HEK293 (cell line): Measurements from ENCODE around the gene KRT82.

Experiments used
- CTCF ChIA-PET: fragments of 350-600 bp; formaldehyde crosslinking; extraction: SDS; loops from one replicate; lab custom pipeline; 2021; ENCODE audit warnings: antibody characterized with exemption; lab: Yijun Ruan, JAX
- POLR2A ChIA-PET: fragments of 300-600 bp; formaldehyde crosslinking; extraction: SDS; loops from one replicate; lab custom pipeline; 2020; ENCODE audit warnings: antibody characterized with exemption, inconsistent platforms; lab: Yijun Ruan, JAX
- H3K27ac ChIP-seq: fragments of 200-500 bp; sonication (Bioruptor generic); 2 replicates; pipeline ENCODE4 v1.5.1; 2014; ENCODE audit warnings: low read depth, low read length, control low read depth, inconsistent platforms; ENCODE audit errors: extremely low read depth
- H3K36me3 ChIP-seq, 2 experiments: fragments of 200-500 bp in 1 of 2; sonication (Bioruptor generic) in 1 of 2; 1 replicate in 1 of 2; 2 replicates in 1 of 2; pipeline ENCODE4 v1.5.1; 2014 to 2017; ENCODE audit warnings: inconsistent platforms in 2 of 2, low read length in 2 of 2; ENCODE audit not compliant: control insufficient read depth in 2 of 2, insufficient read depth in 1 of 2
- H3K4me1 ChIP-seq: fragments of 200-500 bp; sonication (Bioruptor generic); 2 replicates; pipeline ENCODE4 v1.5.1; 2014; ENCODE audit warnings: mild to moderate bottlenecking, low read length, inconsistent platforms; ENCODE audit not compliant: control insufficient read depth, insufficient read depth
- H3K4me3 ChIP-seq: 2 replicates; pipeline ENCODE4 v1.5.1; 2011; ENCODE audit warnings: low read depth, mild to moderate bottlenecking, control low read depth, low read length, moderate library complexity
- H3K9me3 ChIP-seq: fragments of 200-500 bp; sonication (Bioruptor generic); 2 replicates; pipeline ENCODE4 v1.5.1; 2014; ENCODE audit warnings: low read depth, low read length, inconsistent platforms; ENCODE audit not compliant: control insufficient read depth, insufficient read depth
- CTCF ChIP-seq: fragments of 450-650 bp; formaldehyde crosslinking; IDR thresholded peaks from 2 replicates; pipeline ENCODE4 v1.5.1; 2016; ENCODE audit warnings: missing biosample characterization, missing genetic modification characterization
- GLIS1 ChIP-seq: fragments of 450-650 bp; formaldehyde crosslinking; IDR thresholded peaks from 2 replicates; pipeline ENCODE4 v1.5.1; 2016; ENCODE audit warnings: missing biosample characterization, missing genetic modification characterization
- IKZF3 ChIP-seq: fragments of 450-650 bp; IDR thresholded peaks from 2 replicates; pipeline ENCODE4 v1.5.0; 2018; ENCODE audit warnings: missing biosample characterization, mild to moderate bottlenecking, missing genetic modification characterization, moderate library complexity
- KLF10 ChIP-seq: fragments of 450-650 bp; IDR thresholded peaks from 2 replicates; pipeline ENCODE4 v1.5.1; 2018; ENCODE audit warnings: missing biosample characterization, mild to moderate bottlenecking, missing genetic modification characterization
- RBAK ChIP-seq: fragments of 450-650 bp; formaldehyde crosslinking; IDR thresholded peaks from 2 replicates; pipeline ENCODE4 v1.5.1; 2016; ENCODE audit warnings: missing biosample characterization, missing genetic modification characterization
- SP3 ChIP-seq: fragments of 450-650 bp; formaldehyde crosslinking; IDR thresholded peaks from 2 replicates; pipeline ENCODE4 v1.5.1; 2016; ENCODE audit warnings: missing biosample characterization, missing genetic modification characterization
- TSHZ1 ChIP-seq: fragments of 450-650 bp; formaldehyde crosslinking; IDR thresholded peaks from 2 replicates; pipeline ENCODE4 v1.5.1; 2016; ENCODE audit warnings: missing biosample characterization, missing genetic modification characterization, borderline replicate concordance
- YY1 ChIP-seq: fragments of 450-650 bp; formaldehyde crosslinking; IDR thresholded peaks from 2 replicates; pipeline ENCODE4 v1.5.1; 2018; ENCODE audit warnings: missing biosample characterization, missing genetic modification characterization
- ZBTB26 ChIP-seq: fragments of 450-650 bp; formaldehyde crosslinking; optimal IDR thresholded peaks from 2 replicates; pipeline ENCODE3; 2016; ENCODE audit warnings: missing biosample characterization, mild to moderate bottlenecking, missing genetic modification characterization
- ZNF174 ChIP-seq: fragments of 450-650 bp; formaldehyde crosslinking; IDR thresholded peaks from 2 replicates; pipeline ENCODE4 v1.5.0; 2017; ENCODE audit warnings: missing biosample characterization, mild to moderate bottlenecking, missing genetic modification characterization
- ZNF23 ChIP-seq: fragments of 450-650 bp; formaldehyde crosslinking; IDR thresholded peaks from 2 replicates; pipeline ENCODE4 v1.5.1; 2016; ENCODE audit warnings: missing biosample characterization, missing genetic modification characterization, borderline replicate concordance
- ZNF248 ChIP-seq: fragments of 450-650 bp; formaldehyde crosslinking; IDR thresholded peaks from 2 replicates; pipeline ENCODE4 v1.5.1; 2017; ENCODE audit warnings: missing biosample characterization, missing genetic modification characterization
- ZNF514 ChIP-seq: fragments of 450-650 bp; formaldehyde crosslinking; IDR thresholded peaks from 2 replicates; pipeline ENCODE4 v1.5.1; 2016; ENCODE audit warnings: missing biosample characterization, missing genetic modification characterization
- ZNF624 ChIP-seq: fragments of 450-650 bp; formaldehyde crosslinking; IDR thresholded peaks from 2 replicates; pipeline ENCODE4 v1.5.1; 2017; ENCODE audit warnings: missing biosample characterization, missing genetic modification characterization
- ZNF654 ChIP-seq: fragments of 450-650 bp; formaldehyde crosslinking; IDR thresholded peaks from 2 replicates; pipeline ENCODE4 v1.5.1; 2016; ENCODE audit warnings: low read depth, missing biosample characterization, missing genetic modification characterization
- ZNF658 ChIP-seq: fragments of 450-650 bp; formaldehyde crosslinking; IDR thresholded peaks from 2 replicates; pipeline ENCODE4; 2016; ENCODE audit warnings: missing biosample characterization, missing genetic modification characterization
- ZNF677 ChIP-seq: fragments of 450-650 bp; IDR thresholded peaks from 2 replicates; pipeline ENCODE4 v1.5.0; 2018; ENCODE audit warnings: missing biosample characterization, mild to moderate bottlenecking, missing genetic modification characterization, moderate library complexity
- ZNF704 ChIP-seq: fragments of 450-650 bp; formaldehyde crosslinking; IDR thresholded peaks from 2 replicates; pipeline ENCODE4 v1.5.1; 2016; ENCODE audit warnings: missing biosample characterization, missing genetic modification characterization
- ZNF791 ChIP-seq: fragments of 450-650 bp; formaldehyde crosslinking; IDR thresholded peaks from 2 replicates; pipeline ENCODE4 v1.5.1; 2016; ENCODE audit warnings: missing biosample characterization, missing genetic modification characterization
- ZSCAN5A ChIP-seq: fragments of 450-650 bp; formaldehyde crosslinking; IDR thresholded peaks from 2 replicates; pipeline ENCODE4 v1.5.1; 2016; ENCODE audit warnings: missing biosample characterization, missing genetic modification characterization

KRT82 gene

GRCh38 chr12:52381206-52381605, 24.9 kb downstream of the KRT82 start:
- ChIA-PET POLR2A (no interaction called here), CTCF (interaction anchor here (0.6 to 4.3 kb wide), 13 partner anchors 8 to 498 kb away, joined by 3 to 38 read pairs (median 6); no protein-coding TSS in a partner anchor)
- H3K9me3 ChIP-seq = no peaks in the 10 kb centered on the region
- no peak for TF ChIP-seq ZBTB26 (tag by site-specific recombination)
- no peak for TF ChIP-seq RBAK
- TF ChIP-seq ZNF677 (tag by site-specific recombination) = no peak
- no peak for TF ChIP-seq ZNF624
- no peak for TF ChIP-seq ZSCAN5A (tag by site-specific recombination)
- TF ChIP-seq KLF10 (tag by site-specific recombination) = no peak
- TF ChIP-seq ZNF704 = no peak
- TF ChIP-seq YY1 (tag by site-specific recombination) = no peak
- TF ChIP-seq ZNF174 (tag by site-specific recombination) = no peak
- no peak for TF ChIP-seq ZNF791 (tag by site-specific recombination)
- no peak for TF ChIP-seq TSHZ1 (tag by site-specific recombination)
- no peak for TF ChIP-seq ZNF654
- no peak for TF ChIP-seq ZNF658 (tag by site-specific recombination)
- no peak for TF ChIP-seq ZNF248 (tag by site-specific recombination)
- no peak for TF ChIP-seq GLIS1 (tag by site-specific recombination)
- no peak for TF ChIP-seq CTCF (tag by site-specific recombination)
- no peak for TF ChIP-seq IKZF3 (tag by site-specific recombination)
- TF ChIP-seq ZNF23 = no peak
- no peak for TF ChIP-seq SP3 (tag by site-specific recombination)
- no peak for TF ChIP-seq ZNF514 (tag by site-specific recombination)
- H3K36me3 ChIP-seq = no peaks in the 10 kb centered on the region
- no peaks in the 10 kb centered on the region for H3K4me1 ChIP-seq
- no peak overlapping the region for H3K4me3 ChIP-seq
- no peak overlapping the region for H3K27ac ChIP-seq
